Measurements from ENCODE around the gene CUEDC1.

The CUEDC1 gene

DNA sequence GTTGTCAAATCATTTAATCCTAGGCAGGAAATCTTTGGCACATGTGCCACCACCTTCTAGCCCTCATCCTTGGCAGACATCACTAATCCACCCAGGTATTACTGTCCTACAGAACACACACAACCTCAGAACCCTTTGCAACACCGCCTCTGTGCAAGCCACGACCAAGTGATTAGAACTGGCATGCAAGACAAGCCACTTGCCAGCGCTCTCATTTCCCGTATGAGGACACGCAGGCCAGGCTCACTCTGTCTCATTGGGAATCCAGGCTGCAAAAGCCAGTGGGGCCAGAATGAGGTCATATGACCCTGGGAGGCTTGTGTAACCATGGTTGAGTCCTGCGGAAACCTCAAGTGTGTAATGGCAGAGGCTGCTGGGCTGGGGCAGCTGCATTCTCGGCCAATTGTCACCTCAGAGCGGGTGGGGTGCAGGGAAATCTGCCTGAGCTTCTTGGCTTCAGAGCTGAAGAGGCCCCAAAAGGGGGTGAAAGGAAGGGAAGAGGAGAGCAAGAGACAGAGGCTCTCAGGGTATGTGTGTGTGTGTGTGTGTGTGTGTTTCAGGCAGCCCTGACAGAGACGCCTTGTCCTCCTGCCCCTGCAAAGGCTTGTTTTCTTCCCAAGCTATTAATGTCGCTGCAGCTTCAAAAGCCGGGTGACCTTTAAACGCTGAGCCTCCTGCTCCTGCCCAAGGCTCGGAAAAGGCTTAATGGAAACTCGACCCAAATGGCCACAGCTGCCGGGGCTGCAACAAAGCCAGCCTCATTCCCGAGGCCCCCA is 62.2 kb downstream of the CUEDC1 start:
- DNase-seq, result no peak

DNA sequence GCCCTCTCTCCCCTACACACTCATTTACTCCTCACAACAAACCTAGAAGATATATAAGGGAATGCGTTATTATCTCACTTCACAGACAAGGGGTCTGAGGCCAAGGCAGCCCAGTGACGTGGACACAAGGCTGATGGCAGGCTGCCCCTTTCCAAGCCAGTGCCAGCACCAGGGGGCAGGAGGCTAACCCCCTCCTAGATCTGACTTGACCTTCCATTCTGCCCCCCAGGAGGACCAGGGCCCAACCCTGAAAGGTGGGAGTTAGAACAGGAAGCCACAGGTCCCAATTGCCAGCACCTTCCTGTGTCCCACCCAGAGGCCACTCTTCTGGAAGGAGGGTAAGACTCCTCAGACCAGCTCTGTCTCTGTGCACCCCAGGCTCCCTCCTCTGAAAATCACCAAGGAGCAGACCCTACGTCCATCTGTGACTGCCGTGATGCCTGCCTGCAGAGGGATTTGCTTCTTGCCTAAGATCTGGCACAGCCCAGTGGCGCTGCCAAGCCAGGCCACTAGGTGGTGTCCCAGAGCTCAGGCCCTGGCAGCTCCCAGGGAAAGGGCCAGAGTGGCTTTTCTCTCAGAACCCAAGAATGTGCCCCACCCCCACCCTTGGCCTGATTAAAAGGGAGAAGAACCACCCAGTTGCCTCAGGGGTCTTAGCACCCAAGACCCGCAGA is 62.9 kb downstream of the CUEDC1 start:
- DNase-seq, result peak; percentile 66

DNA sequence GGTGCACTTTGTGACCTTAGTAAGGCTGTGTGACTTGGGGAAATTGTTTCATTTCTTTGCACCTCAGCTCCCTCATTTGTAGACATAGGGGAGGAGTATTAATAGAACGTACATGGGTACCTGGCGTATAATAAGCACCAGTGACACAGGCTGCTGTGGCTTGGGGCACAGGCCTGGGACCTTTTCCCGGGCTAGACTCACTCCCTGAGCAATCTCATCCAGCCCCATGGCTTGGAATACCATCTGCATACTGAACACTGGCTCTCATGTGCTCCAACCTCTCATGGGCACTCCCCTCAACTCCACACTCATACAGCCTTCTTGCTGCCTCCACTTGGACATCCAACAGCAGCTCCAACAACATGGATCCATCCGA is 64.4 kb downstream of the CUEDC1 start:
- DNase-seq, result no peak

DNA sequence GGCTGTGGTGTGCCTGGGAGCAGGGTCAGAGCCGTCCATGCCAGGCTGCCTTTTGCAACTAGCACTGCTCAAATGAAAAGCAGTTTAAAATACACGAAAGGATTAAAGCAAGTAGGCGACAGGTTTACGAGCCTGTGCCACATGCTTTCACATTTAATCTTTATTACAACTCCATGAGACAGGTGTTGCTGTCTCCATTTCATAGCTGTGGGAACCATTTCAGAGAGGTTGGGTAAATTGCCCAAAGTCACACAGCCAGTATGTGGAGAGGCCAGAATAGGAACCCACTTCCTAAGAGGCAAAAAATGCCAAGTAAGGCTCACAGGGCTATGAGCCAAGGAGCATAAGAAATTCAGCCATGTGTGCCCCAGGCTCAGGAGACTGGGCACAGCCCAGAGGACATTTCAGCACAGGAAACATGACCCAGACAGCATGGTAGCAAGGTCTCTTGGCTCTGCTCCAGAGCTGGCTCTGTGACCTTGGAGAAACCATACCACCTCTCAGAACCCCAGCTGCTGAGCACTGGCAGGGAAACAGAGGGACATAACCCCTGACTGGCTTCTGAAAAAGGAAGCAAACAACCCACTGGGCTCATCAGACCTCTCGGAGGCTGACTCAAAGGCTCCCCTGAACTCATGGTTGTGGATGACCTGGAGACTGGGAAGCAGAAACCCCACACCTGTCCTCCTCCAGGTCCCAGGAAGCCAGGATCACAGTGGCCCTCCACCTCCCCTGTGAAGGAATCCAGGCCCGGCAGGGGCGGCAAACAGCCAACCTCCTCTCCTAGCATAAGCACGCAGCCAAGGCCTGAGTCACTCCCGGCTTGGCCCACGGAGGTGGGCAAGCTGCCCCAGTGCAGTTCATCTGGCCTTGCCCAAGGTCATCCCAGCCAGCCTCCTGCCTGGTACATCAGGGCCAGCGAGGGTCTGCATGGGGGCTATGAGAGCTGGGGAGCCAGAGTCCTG is 65.0 kb downstream of the CUEDC1 start:
- no peak for DNase-seq

DNA sequence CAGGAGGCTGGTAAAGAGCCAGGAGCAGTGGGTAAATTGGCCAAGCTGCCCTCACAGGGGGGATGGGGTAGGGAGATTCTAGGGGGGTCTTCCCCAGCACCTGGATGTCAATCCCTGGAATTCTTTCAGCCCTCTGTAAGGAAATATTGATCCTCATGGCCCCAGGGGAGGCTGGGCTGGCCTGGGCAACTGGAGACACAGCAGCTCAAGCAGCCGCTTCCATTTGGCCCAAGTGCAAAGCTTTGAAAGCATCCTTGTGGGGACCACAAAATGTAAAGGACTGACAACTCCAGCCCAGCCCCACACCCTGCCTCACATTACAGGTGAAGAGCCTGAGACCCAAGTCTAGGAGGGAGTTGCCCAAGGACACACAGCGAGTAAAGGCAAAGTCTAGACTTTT is 66.0 kb downstream of the CUEDC1 start:
- DNase-seq, result no peak

DNA sequence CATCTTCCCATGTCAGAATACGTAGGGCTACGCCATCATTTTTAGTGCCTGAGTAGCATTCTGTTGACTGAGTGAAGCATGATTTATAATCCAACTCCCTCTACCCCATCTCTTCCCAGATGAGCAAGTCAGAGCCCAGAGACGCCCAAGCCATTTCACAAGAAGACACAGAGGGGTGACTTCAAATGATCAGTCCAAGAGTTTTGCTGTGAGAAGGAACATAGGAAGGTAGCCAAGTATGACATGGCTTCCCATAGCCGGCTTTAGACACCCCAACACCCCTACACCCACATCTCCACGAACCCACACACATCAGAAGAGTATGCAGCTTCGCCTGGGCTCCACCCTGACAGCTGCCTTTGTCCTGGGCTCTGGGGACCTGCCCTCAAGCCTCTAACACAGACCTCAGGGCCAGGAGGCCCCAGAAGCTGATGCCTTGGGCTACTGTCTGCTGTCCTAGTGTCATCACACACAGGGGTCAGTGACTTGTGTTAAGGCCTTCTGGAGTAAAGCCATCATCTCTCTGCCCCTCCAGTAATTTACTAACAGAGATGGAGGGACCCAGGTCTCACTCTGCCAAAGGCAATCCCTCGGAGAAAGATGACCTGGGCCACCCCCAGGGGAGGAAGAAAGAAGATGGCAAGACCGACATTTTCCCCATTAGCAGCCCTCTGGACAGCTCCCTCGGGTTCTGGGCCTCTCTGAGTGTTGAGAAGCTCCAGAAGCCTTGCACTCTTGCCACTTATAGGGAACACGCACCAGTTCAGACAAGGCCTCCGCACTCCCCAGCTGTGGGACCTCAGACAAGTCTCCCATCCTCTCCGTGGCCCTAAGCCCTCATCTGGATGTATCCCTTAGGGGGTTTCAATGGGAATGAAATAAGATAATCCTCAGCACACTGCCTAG is 66.6 kb downstream of the CUEDC1 start:
- no peak for DNase-seq

DNA sequence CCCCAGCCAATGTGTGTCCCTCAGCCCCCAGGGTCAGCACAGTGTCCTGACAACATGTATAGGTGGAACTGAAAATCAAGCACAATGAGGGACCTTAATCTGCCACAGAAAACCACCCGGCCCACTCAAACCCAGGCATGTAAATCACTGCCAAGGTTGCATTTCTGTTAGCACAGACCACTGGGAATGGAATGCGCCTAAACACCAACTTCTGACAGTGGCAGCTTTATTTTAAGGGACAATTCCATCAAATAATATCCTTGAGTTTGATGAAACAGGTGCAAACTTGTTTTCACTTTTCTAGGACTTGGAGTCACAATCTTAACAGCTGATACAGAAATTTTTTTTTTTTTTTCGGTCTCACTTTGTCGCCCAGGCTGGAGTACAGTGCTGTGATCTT is 68.1 kb downstream of the CUEDC1 start:
- no peak for DNase-seq

DNA sequence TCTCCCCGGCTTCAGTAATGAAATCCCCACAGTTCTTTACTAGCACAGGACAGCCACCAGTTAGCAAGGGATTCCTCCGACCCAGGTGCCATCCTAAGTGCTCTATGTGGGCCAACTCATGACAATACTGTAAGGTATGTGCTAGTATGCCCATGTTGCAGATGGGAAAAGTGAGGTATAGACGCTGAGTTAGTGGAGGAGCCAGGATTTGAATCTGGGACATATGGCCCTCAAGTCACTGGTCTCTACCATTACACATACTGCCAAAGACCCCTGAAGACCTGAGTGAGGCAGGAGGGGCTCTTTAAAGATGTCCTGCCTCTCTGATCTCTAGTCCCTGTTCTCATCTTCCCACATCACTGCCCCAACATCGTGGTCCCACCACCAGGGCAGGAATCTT is 69.2 kb downstream of the CUEDC1 start:
- no peak for DNase-seq

DNA sequence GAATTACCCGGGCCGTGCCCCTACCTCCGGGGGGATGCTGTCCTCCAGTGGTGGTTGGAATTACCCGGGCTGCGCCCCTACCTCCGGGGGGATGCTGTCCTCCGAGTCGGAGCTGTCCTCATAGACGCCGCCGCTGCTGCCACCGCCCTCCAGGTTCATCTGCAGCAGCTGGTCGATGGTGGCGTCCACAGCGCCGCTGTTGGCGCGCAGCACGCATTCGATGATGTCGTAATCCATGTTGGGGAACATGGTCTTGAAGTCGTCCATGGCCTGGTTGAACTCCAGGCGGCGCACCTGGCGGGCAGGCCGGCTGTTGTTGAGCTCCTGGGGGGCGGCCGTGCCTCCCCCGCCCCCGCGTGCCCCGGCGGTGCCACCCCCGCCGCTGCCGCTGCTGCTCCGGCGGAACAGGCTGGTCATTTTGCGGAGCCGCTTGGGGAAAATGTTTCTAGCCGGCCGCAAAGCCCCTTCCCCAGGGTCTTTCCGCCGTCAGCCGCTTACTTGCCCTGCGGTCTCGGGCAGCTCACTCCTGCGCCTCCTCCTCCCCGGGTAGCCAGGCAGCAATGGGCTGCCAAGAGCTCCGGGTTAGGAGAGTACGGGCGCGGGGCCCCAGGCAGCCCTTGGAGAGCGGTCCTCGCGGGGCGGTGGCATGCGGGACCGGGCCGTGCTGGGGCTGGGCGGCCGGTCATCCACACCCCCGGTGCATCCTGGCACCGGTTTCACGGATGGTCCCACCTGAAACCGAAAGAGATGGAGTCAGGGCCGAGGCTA is 69.9 kb downstream of the CUEDC1 start:
- no peak for DNase-seq

DNA sequence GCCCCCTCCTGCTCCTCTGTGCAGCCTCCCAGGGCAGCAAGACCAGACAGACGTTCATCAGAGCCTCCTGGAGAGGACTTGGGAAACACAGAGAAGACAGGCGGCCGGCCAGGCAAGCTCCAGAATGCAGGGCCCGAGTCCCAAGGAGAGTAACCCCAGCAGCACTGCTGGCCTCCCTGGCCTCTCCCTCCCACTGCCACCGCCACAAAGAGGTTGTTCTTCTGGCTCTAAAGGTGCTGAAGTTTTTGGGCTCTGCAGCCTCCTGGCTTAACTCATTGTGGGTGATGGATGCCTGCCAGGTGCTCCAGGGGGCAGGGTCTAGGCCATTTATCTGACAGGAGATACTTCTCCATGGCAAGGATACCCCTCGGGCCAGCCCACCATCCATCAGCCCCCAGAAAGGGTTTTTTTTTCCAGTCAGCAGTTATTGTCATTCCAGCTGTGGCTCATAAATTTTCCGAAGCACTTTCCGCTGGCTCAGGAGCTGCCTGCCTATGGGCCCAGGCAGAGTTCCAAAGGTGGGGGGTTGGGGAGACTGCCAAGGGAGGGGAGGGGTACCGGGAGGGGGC is 73.3 kb downstream of the CUEDC1 start:
- DNase-seq, result no peak

DNA sequence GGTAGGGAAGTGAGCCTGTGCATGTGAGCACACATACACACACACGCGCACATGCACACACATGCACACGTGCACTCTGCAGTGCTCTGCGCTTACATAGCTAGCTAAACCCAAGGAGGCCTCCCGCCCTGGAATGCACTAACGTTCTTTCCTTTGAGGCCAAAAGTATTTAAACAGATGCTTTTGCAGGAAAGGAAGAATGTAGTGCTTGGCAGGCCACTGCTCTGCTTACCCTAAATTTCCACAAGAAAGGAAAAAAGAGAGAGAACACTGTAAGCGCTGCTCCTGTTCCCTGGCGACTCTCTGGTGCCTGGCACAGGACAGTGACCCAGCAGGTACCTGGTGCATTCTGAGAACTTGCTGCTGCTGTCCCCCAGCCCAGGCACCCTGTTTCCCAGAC is 74.1 kb downstream of the CUEDC1 start:
- no peak for DNase-seq

DNA sequence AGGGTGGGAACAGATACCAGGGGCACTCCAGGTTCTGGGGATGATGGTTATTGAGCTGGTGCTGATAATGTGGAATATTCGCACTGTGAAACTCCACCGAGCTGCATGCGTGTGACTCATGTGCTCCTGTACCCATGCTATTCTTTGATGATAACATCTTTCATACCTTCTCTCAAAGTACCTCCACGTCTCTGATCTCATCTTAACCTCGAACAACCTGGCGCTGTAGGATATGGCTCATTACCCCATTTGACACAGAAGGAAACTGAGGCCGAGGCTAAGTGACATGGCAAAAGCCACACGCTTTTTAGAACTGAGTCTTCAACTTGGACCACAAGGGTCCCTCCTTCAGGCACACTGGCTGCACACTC is 75.1 kb downstream of the CUEDC1 start:
- DNase-seq, result no peak

DNA sequence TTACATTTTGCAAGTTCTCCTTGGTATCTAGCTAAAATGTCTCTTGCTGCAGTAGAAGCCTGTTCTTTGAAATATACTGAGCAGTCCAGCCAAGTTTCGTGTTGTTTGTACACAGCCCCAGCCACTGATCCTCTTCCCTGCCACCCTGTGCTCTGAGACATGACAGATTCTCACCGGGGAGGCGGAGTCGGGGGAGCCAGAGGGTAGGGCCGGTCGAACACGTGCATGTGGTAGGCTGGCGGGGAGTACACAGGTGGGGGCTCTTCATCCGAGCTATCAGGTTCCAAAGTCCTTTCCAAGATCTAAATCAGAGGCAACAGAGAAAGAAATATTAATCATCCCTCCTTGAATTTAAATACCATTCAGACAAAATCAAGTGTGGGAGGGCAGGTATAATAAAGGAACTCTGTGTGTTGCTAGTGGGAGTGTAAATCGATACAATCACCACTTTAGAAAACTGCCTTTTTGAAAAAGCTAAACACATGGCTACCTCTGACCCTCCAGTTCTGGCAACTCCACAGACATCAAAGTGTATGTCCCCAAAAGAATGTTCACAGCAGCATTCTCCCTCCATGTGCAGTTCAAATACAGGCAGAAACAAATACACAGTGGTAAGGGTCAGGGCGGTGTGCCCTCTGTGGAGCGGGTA is 75.7 kb downstream of the CUEDC1 start:
- no peak for DNase-seq

DNA sequence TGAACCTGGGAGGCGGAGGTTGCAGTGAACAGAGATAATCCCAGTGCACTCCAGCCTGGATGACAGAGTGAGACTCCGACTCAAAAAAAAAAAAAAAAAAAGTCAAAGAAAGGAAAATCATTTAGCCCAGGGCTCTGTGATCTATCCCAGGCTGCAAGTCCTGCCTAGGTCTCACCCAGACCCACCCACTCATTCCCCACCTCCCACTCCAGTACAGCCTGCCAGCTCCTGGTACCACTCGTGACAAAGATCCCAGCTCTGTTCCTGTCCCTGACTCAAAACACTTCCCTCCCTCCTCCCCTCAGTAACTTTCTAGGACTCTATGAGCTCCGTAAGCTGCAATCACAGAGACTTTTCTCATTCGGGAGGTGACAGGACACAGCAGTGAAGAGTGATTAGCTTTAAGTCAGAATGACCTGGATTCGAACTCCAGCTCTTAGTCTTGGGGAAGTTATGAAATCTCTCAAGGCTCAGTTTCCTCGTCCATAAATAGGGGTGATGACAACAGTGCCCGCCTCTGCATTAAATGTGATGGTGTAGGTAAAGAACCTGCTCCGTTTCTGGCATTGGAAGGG is 77.3 kb downstream of the CUEDC1 start:
- DNase-seq, result no peak

DNA sequence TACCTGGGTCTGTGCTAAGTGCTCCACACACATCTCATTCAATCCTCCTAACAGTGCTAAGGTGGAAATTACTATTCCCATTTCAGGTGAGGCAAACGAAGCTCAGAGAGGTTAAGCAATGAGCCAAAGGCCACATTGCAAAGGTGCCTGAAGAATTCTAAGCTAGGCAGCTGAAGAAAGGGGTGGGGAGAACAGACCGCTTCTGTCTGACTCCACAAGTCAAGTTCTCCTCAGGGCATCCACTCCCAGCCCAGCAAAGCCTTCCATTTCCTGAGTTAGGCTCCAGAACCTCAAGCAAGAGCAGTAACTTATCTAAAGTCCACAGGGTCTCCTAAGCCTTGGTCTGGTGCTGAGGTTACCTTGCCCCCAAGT is 78.4 kb downstream of the CUEDC1 start:
- DNase-seq, result no peak

DNA sequence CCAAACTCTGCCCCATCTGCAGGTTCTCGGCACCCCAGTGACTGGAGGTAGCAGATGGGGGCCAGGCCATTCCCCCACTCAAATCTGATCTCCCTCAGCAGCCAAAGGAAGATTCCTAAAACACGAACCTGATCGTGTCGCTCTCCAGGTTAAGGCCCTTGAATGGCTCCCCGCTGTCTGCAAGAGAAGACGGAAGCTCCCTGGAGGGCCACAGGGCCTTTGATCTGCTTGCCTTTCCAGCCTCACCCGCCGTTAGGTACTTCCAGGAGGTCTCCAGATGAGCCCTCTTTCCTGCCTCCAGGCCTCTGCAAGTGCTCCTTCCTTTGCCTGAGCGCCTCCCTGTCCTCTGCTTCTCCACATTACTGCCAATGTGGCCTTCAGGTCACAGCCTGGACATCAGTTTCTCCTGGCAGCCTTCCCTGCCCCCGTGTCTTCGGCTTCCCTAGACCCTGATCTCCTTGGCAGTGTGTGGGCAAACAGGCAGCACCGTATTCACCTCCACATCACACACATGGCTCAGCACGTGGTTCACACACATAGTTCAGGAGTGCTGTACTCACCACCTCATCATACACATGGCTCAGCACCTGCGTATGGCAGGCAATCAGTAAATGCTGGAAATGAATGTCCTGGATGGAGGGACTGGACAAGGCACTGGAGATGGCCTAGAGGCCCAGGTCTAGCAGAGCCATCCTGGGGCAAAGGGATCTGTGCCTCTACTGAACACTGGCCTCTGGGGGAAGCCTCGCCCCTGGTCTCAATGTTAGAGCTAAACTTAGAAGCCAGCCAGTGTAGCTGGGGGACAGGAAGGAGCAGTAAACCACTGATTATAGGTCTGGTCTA is 79.0 kb downstream of the CUEDC1 start:
- no peak for DNase-seq

DNA sequence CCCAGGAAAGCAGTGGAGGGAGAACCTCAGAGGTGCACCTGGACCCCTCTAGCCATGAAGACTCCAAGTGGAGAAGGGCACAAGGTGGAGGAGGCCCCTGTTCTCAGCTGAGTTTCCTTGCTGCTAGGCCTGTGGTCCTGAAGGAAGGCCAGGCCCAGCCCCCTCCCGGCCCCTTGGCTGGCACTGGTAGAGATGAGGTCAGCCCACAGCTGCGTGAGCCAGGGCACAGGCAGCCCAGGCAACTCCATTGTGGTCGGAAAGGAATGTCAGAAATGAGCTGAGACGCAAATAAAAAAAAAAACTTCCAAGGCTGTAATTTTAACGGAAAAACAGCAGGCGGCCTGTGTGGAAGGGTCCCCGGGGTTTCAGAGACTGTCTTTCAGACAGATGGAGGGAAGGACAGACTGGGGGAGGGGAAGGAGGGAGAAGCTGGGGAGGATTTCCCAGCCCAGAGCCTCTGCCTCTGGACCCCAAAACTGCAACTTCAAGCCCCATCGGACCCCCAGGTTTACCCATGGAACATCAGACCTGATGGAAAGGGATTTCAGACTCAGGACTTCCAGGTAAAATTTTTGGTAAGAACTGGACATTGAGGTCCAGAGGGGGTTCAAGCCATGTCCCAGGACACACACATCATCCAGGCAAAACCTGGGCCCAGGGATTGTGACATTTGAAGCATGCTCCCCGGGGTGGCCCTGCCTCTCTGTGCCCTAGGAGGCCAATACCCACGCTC is 79.8 kb downstream of the CUEDC1 start:
- DNase-seq, result no peak

DNA sequence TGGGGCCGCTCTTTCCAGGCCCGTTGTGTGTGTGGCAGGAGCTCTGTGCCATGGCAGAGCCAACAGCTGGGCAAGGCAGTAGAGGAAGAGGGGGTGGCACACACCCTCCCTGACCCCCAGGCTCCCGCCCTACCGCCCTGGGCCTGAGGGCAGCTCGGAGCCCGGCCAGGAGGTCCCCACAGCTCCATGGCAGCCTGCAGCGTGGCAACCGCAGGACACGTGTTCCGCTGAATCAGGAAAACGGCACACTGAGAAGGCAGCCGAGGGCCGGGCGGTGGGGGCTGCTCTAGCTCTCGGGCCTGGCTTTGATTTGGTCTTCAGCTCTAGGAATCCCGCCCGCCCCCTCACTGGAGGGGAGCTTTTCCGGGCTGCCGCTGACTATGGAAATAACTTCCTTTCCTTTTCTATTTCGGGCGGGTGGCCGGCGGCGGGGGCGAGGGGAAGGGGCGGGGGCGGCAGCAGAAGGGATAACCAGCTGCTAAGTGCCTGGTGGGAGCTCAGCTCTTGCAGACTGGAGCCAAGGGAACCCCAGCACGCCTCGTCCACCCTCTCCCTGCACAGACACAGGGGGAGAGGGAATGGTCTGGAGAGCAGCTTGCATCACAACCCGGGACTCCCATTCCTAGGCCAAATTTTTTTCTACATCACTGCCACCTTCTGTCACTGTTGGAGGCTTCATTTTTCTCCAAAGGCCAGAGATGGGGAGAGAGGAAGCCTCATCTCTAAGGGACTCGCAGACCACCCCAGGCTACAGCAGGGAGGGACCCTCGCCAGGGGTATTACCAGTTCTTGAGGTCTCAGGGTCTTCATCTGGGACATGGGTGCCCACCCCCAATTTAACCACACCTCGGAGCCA is 80.5 kb downstream of the CUEDC1 start:
- no peak for DNase-seq
